ENCODE measurements around the gene CXCR4.
A peak's percentile ranks its signal among the peaks of the same experiment; 100 is the strongest.

CXCR4 gene

DNA sequence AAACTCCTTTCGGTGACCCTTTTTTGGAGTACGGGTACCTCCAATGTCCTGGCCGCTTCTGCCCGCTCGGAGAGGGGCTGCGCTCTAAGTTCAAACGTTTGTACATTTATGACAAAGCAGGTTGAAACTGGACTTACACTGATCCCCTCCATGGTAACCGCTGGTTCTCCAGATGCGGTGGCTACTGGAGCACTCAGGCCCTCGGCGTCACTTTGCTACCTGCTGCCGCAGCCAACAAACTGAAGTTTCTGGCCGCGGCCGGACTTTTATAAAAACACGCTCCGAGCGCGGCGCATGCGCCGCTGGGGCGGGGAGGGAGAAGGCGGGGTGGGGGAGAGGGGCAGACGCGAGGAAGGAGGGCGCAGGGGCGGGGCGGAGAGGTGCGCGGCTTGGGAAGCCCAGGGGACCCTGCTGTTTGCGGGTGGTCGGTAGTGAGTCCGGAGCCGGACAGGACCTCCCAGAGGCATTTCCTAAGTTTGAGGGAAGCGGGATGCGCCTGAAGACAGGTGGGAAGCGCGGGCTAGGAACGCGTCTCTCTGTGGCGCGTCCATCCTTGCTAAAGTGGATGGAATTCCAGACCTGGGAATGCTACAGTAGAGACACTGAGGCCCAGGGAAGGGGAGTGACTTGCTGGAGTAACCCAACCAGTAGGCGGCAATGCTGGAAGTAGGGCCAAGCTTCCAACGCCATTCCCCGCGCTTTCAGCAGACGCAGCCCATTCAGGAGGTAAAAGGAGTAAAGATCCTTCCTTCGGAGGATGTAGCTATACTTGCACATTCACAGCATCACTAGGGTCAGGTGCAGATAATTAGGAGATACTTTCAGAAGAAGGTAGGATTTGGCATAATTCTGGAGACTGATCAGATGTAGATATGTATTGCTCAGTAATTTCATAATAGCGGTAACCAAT is at the start of gene CXCR4:
Gene CXCR4, minus strand, starts transcription at position 241 of the 910 bp plus-strand sequence. Its CDS starts 89 bp downstream, at position 152.
- Mint-ChIP-seq H3K27me3 (no peaks in the 10 kb centered on the region), H3K4me1 (ENCODE audit: low read depth) (peaks cover 74% of the 10 kb centered on the region), H3K9me3 (no peaks in the 10 kb centered on the region), H3K4me3 (peak within 1 kb of the TSS; percentile 93), H3K27ac (peak within 1 kb of the TSS; percentile 94), H3K36me3 (ENCODE audit: low read depth) (peaks cover 30% of the 10 kb centered on the region)

DNA sequence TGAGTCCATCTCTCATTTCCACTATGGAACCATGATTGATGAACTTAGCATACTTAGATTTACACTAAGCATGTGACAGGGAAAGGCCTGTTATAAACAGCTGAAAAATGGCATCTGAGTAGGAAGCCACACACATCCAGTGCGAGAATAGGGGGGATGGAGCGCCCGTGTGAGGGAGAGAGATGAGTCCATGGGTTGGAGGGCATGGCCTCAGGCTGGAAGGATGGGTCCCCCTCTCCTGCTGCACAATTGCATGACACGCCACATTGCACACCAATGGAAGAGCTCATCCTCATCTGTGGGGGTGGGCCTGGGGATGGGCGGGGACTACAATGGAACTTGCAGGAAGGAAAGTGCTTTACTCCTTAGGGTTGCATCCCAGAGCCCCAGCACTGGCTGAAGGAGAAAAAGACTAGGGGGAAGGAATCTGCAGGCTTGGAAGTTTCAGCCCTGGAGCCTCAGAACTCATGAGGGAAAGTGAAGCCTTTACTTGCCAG is 46.4 kb upstream of the CXCR4 start:
- Mint-ChIP-seq H3K9me3 (no peaks in the 10 kb centered on the region), H3K36me3 (ENCODE audit: low read depth) (no peaks in the 10 kb centered on the region), H3K4me3 (no peak overlapping the region), H3K27ac (no peak overlapping the region), H3K27me3 (no peaks in the 10 kb centered on the region), H3K4me1 (ENCODE audit: low read depth) (peaks cover 16% of the 10 kb centered on the region)

DNA sequence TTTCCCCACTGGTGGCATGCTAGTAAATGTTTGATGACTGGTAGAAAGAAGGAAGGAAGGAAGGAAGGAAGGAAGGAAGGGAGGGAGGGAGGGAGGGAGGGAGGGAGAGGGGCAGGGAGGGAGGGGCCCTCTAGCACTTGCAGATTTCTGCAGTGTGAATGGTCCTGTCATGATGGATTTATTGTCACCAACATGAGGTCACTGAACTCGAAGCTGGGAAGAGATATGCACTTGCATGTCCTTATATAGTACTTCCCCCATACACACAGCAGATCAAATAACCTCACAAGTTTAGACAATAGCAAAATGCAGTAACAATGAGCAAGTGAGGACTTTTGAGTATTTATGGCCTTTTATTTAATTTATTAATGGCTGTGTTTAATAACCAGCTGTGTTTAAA is 44.5 kb upstream of the CXCR4 start:
- Mint-ChIP-seq H3K4me3 (no peak overlapping the region), H3K36me3 (ENCODE audit: low read depth) (no peaks in the 10 kb centered on the region), H3K4me1 (ENCODE audit: low read depth) (peaks cover 16% of the 10 kb centered on the region), H3K27ac (no peak overlapping the region), H3K27me3 (no peaks in the 10 kb centered on the region), H3K9me3 (no peaks in the 10 kb centered on the region)

DNA sequence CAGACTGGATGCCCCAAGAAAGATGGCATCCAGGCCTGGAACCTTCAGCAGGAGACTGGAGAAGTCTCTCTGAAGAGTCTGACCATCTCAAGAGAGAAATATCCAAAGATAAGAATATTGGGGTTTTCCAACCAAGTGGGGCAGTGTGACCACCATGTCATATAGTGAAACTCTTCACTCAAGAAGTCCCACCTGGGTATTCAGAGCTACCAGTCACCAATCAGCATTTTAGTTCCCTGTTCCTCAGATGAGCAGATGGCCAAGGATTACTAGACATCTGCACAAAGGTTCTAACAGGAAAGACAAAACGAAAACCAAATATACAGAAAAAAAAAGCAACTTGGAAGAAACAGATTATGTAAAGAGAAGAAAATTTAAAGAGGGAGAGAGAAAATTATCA is 38.5 kb upstream of the CXCR4 start:
- no peaks in the 10 kb centered on the region for H3K9me3 Mint-ChIP-seq
- H3K4me3 Mint-ChIP-seq, result no peak overlapping the region
- H3K4me1 Mint-ChIP-seq (ENCODE audit: low read depth), result peaks cover 16% of the 10 kb centered on the region
- H3K36me3 Mint-ChIP-seq (ENCODE audit: low read depth), result no peaks in the 10 kb centered on the region
- H3K27me3 Mint-ChIP-seq, result no peaks in the 10 kb centered on the region
- H3K27ac Mint-ChIP-seq, result no peak overlapping the region

DNA sequence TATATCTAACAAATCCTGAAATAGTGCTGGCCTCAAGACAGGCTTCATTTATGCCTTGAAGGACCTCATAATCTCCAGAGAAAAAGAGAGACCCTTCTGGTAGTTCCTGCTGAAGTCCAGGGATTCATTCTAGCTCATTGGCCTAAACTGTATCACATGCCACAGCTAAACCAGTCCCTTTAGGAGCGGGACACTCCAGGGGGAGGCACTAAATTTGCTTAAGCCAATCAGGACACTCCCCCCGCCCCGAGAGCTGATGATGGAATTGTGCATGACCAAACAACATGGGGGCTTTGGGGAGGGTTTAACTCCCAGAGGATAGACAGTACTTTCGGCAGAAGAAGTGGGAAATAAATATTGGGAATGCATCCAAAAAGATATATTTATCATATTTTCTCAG is 36.4 kb upstream of the CXCR4 start:
- Mint-ChIP-seq H3K9me3 (no peaks in the 10 kb centered on the region), H3K4me3 (no peak overlapping the region), H3K27me3 (no peaks in the 10 kb centered on the region), H3K27ac (no peak overlapping the region), H3K36me3 (ENCODE audit: low read depth) (no peaks in the 10 kb centered on the region), H3K4me1 (ENCODE audit: low read depth) (peaks cover 23% of the 10 kb centered on the region)

DNA sequence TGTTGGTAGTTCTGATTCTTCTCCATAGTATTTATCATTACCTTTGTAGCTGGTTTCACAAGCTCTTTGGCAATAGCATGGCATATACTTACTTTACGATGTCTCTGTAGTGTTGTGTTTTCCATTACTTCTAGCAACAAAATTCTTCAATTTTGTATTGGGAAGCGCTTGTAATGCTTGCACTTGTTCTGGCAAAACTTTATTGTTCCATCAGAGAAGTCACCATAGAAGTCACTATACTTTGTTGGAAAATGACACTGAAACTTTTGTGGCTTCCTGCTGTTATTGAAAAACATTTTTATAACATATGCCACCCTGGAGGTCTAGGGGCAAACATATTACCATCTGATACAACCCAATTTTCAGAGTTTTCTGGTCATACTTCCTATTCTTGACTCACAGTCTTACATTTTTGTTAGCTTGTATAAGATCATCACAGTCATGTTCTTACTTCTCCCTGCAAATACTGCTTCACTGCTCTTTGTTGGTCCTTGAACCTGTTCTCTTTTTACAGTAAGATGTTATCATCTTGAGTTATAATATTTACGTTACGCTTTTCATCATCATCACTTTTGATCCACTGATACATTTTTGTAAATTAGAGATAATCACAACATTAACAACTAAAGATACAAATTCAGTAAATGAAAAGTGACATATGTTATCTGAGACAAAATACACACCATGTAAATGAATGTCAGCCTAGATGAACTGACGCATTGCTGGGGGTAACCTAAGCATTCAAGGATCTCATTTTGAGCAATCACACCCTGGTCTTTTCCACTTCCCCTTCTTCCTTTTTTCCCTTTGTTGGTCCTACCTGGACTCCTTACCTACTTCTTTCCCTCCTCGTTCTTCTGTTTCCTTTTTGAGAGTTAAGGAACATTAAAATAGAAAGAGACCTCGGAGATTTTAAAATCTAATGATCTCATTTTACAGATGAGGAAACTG is 33.3 kb upstream of the CXCR4 start:
- H3K9me3 Mint-ChIP-seq, result no peaks in the 10 kb centered on the region
- H3K4me1 Mint-ChIP-seq (ENCODE audit: low read depth), result peaks cover 28% of the 10 kb centered on the region
- no peaks in the 10 kb centered on the region for H3K36me3 Mint-ChIP-seq (ENCODE audit: low read depth)
- H3K4me3 Mint-ChIP-seq, result no peak overlapping the region
- no peaks in the 10 kb centered on the region for H3K27me3 Mint-ChIP-seq
- H3K27ac Mint-ChIP-seq, result no peak overlapping the region

DNA sequence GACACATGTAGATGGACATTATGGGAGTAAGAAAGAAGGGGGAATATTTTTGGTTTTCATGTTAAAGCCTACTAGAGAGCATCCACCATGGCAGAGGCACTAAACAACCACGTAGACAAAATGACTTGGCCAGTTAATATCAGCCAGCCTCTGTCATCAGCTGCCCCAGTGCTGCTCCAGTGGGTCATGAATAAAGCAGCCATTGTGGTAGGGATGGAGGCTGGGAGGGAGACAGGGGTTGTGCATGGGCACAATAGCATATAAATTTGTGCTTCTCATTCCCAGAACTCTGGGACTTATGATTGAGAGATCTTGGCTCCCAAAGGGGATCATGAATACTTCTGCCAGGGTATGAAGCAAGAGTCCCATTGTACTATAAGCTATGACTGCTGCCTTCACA is 31.1 kb upstream of the CXCR4 start:
- Mint-ChIP-seq H3K36me3 (ENCODE audit: low read depth) (no peaks in the 10 kb centered on the region), H3K27ac (no peak overlapping the region), H3K9me3 (no peaks in the 10 kb centered on the region), H3K4me1 (ENCODE audit: low read depth) (peaks cover 28% of the 10 kb centered on the region), H3K27me3 (no peaks in the 10 kb centered on the region), H3K4me3 (no peak overlapping the region)

DNA sequence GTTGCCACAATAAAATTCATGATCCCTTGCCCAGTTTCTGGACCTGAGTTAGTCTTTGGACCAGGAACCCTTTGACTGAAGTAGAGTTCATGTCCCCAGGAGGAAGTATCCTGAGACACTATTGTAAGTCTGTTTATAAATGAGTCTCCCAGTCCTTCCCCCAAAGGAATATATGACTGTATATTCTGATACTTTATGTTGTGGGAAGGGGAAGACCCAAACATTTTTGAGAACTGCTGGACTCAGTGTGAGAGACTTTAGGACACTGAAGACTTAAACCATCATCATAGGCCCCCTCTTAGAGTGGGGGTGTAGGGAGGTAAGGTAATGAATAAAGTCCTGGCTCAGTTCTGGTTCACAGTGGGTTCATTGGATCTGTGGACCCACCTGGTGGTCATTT is 28.6 kb upstream of the CXCR4 start:
- Mint-ChIP-seq H3K27ac (no peak overlapping the region), H3K9me3 (no peaks in the 10 kb centered on the region), H3K36me3 (ENCODE audit: low read depth) (no peaks in the 10 kb centered on the region), H3K4me1 (ENCODE audit: low read depth) (peaks cover 23% of the 10 kb centered on the region), H3K4me3 (no peak overlapping the region), H3K27me3 (no peaks in the 10 kb centered on the region)

DNA sequence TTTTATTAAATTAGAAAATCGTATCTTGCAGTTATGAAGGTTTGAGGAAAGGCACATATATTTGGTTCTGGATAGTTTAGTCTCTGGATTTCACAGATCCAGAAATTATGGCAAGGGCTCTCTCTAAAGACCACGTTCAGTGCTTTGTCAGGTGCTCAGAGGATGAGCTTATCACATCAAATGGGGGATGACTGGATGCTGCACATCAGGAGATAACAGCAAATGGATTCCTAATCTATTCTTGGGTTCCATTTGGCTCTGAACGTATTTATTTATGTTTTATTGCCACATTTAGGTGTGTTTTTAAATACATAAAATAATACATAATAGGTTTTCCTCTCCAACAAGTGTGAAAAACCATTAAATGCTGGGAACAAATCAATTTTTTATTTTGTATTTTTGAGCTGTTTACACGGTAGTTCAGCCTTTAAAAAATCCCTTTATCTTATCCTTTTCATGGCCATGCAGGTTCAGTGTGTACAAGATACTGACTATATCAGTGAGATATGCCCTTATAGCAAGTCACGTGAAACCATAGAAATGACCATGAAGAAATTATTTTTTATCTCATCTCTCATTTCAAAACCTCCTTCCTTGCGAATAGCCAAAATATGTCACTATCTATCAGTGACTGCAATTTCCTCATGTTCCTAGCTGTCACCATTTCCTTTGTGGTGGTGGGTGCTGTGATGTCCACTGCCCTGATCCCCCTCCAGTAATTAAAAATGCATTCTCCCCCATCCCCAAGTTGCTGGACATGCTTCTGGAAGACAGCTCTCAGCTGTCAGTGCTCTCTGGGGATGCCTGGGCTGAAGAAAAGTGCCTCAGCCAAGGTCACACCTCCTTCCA is 25.9 kb upstream of the CXCR4 start:
- no peaks in the 10 kb centered on the region for H3K9me3 Mint-ChIP-seq
- H3K27ac Mint-ChIP-seq, result no peak overlapping the region
- no peaks in the 10 kb centered on the region for H3K36me3 Mint-ChIP-seq (ENCODE audit: low read depth)
- H3K4me1 Mint-ChIP-seq (ENCODE audit: low read depth), result peaks cover 36% of the 10 kb centered on the region
- no peak overlapping the region for H3K4me3 Mint-ChIP-seq
- peaks cover 6% of the 10 kb centered on the region for H3K27me3 Mint-ChIP-seq

DNA sequence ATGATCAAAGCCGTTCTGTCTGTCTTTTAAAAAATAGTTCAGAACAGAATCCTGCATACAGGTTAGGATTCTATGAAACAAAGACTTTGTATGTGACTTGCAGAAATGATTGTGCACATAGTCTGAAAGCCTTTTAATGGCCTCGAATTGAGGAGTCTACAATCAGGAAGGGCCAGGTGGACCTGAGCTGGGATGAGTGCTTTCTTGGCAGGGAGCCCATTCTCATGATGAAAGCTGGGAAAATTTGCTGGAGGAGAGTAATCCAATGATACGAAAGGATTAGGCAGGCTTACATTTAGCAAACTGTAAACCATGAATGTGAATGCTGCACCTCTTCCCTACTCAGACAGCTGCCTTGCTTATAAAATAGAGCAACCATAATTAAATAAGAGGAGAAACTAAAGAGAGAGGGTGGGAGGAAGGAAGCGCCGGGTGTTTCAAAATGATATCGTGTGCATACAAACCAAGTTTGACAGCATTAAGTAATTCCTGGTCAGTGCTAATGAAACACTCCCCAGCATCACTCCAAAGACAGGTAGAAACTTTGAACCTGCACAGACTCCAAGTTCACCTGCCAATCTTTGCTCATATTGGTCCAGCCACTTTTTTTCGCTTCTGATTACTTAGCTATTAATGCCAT is 23.7 kb upstream of the CXCR4 start:
- no peak overlapping the region for H3K4me3 Mint-ChIP-seq
- peaks cover 19% of the 10 kb centered on the region for H3K27me3 Mint-ChIP-seq
- H3K36me3 Mint-ChIP-seq (ENCODE audit: low read depth), result no peaks in the 10 kb centered on the region
- peaks cover 55% of the 10 kb centered on the region for H3K4me1 Mint-ChIP-seq (ENCODE audit: low read depth)
- H3K9me3 Mint-ChIP-seq, result no peaks in the 10 kb centered on the region
- no peak overlapping the region for H3K27ac Mint-ChIP-seq

DNA sequence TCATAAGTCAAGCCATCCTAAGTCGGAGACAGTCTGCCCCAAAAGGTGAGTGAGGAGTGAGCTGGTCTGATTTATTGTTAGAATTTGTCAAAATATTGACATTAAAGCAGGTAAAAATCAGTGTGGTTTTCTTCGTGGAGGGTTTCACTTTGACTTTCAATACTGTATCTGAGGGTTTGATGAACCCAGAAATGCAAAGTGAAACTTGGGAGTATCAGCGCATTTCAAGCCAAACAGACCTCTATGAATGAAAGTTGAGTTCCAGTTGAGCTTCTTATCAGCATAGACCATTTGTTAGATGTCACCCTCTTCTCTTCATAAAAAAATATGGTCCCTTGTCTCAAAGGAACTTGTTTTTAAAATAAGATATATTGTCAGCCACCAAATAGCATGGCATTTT is 21.7 kb upstream of the CXCR4 start:
- Mint-ChIP-seq H3K4me1 (ENCODE audit: low read depth) (peaks cover 73% of the 10 kb centered on the region), H3K36me3 (ENCODE audit: low read depth) (no peaks in the 10 kb centered on the region), H3K27ac (peak overlapping the region; percentile 56), H3K4me3 (peak overlapping the region; percentile 30), H3K9me3 (no peaks in the 10 kb centered on the region), H3K27me3 (peaks cover 24% of the 10 kb centered on the region)

DNA sequence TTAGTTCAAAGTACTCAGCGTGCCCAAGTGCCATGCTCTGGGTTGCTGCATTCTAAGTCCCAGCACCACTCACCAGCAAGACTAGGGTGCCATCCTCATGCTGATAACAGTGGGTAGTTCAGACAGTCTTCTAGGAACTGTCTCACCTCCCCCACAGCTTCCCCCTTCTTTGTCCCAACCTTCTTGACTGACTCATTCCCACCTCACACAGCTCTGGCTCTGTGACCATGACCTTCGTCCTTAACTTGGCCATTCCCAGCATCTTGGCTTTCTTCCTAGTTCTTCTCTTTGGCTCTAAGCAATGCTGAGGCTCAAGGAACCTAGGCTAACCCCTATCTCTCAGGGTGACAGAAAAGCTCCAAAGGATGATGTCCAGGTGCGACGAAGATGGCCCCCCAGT is 20.0 kb upstream of the CXCR4 start:
- Mint-ChIP-seq H3K4me1 (ENCODE audit: low read depth) (peaks cover 90% of the 10 kb centered on the region), H3K27me3 (peaks cover 24% of the 10 kb centered on the region), H3K27ac (peak overlapping the region; percentile 10), H3K4me3 (no peak overlapping the region), H3K36me3 (ENCODE audit: low read depth) (no peaks in the 10 kb centered on the region), H3K9me3 (no peaks in the 10 kb centered on the region)

DNA sequence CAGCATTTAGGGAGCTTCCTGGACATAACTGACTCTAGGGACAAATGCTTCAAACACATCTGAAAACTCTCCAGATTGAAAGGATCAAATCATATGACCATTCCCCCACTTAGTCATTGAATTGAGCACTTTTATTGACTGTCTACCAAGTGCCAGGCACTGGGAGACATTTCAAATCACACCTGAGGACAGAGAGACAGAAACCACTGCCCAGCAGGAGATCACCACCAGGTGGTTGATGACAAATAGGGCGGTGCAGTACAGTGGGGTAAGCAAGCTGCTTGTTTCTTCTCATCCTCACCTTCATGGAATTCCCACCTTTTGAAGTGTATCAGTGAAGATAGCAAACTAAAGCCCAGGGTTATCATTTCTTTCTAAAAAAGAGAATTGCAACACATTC is 19.0 kb upstream of the CXCR4 start:
- H3K36me3 Mint-ChIP-seq (ENCODE audit: low read depth), result no peaks in the 10 kb centered on the region
- H3K27ac Mint-ChIP-seq, result peak overlapping the region; percentile 76
- no peak overlapping the region for H3K4me3 Mint-ChIP-seq
- H3K4me1 Mint-ChIP-seq (ENCODE audit: low read depth), result peaks cover 95% of the 10 kb centered on the region
- no peaks in the 10 kb centered on the region for H3K9me3 Mint-ChIP-seq
- peaks cover 24% of the 10 kb centered on the region for H3K27me3 Mint-ChIP-seq
